ENCODE data around the gene CEBPG. TPM values are rescaled to one million over a fixed set of nuclear protein-coding genes. Genes with fewer than 3 reads are reported as not detected.

The CEBPG gene
- total RNA-seq, 1 donor from 2014 or later, result 32.0 TPM

DNA sequence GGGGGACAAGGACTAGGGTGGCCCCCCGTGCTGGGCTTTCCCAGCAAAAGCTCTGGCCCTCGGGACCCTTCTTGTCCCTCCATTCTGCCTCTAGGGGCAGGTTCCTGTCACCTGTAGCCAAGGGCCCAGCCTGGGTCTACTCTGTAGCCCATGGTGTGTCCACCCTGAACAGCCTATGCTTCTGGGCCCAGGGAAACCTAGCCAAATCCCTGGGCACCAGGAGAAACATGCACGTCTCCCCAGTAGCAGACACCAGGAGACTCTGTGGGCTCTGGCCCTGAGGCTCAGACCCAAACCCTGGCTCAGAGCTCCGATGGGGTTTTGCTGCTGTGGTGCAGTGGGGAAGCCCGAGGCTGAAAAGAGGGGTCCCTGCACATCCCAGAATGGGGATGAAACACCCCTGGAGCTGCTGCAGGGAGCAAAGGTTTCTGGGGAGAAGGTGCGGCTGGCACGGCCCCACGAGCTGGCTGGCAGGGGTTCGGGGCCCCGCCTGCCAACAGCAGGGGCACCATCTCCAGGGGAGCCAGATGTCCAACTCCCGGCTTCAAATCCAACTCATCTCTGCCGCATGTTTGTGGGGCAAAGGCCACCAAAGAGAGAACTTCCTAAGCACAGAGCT, 18.2 kb downstream of the CEBPG start:
- no peak for ATAC-seq (ENCODE audit: low read depth)
- intact Hi-C loops (cut with micrococcal nuclease), result no loop called here
- DNase-seq, result no peak
- H3K4me1 Mint-ChIP-seq, result no peaks in the 10 kb centered on the region
- no peak overlapping the region for H3K4me3 Mint-ChIP-seq
- ChIA-PET CTCF (no interaction called here), POLR2A (no interaction called here)
- no peak overlapping the region for H3K27ac Mint-ChIP-seq
- H3K9me3 Mint-ChIP-seq, result no peaks in the 10 kb centered on the region
- TF ChIP-seq, protein P1, sequence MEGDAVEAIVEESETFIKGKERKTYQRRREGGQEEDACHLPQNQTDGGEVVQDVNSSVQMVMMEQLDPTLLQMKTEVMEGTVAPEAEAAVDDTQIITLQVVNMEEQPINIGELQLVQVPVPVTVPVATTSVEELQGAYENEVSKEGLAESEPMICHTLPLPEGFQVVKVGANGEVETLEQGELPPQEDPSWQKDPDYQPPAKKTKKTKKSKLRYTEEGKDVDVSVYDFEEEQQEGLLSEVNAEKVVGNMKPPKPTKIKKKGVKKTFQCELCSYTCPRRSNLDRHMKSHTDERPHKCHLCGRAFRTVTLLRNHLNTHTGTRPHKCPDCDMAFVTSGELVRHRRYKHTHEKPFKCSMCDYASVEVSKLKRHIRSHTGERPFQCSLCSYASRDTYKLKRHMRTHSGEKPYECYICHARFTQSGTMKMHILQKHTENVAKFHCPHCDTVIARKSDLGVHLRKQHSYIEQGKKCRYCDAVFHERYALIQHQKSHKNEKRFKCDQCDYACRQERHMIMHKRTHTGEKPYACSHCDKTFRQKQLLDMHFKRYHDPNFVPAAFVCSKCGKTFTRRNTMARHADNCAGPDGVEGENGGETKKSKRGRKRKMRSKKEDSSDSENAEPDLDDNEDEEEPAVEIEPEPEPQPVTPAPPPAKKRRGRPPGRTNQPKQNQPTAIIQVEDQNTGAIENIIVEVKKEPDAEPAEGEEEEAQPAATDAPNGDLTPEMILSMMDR (IDR thresholded peaks at IDR 0.05), result no peak
- peaks cover 16% of the 10 kb centered on the region for H3K36me3 Mint-ChIP-seq (ENCODE audit: low read depth)
- H3K27me3 Mint-ChIP-seq, result no peaks in the 10 kb centered on the region

DNA sequence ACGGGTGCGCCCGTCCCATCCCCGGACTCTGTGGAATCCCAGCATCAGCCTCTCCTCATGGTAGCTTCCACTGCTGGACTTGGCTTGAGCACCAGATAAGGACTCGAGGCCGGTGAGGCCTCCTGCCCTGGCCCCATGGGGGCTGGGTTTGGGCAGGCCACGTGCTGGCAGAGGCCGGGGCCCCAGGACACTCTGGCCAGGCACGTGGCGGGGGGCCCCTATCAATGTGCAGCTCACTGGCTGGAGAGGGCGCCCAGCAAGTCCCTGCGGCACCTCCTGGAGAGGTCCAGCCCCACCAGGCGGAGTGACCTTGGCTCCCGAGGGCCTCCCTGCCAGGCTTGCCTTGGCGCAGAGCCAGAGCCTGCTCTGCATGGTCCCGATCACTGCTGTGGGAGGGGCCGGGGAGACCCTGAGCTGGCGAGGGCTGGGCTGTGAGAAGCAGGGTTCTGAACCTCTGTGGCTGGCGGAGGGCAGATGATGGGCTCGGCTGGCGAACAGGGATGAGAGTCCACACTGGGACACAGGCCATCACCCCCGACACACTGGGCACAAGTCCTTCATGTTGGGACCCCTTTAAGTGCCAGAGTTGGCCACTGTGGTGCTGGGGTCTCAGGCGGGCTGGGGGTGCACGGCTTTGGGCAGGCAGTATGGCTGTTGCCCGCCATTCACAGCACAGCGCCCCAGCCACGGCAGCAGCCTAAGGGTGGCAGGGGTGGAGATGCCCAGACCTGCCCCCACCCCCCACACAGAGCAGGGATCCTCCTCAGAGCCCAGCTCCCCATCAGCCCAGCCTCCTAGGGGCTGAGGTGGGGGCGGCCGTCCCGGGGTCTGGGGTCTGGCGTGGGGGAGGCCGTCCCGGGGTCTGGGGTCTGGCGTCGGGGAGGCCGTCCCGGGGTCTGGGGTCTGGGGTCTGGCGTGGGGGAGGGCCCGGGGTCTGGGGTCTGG, 19.1 kb downstream of the CEBPG start:
- H3K27me3 Mint-ChIP-seq, result no peaks in the 10 kb centered on the region
- H3K27ac Mint-ChIP-seq, result no peak overlapping the region
- TF ChIP-seq, protein P1 (IDR thresholded peaks at IDR 0.05), result no peak
- no peaks in the 10 kb centered on the region for H3K4me1 Mint-ChIP-seq
- DNase-seq (no peak), ATAC-seq (ENCODE audit: low read depth) (no peak)
- peaks cover 7% of the 10 kb centered on the region for H3K36me3 Mint-ChIP-seq (ENCODE audit: low read depth)
- intact Hi-C loops (cut with micrococcal nuclease), result no loop called here
- CTCF ChIA-PET, result no interaction called here
- no peak overlapping the region for H3K4me3 Mint-ChIP-seq
- POLR2A ChIA-PET, result no interaction called here
- no peaks in the 10 kb centered on the region for H3K9me3 Mint-ChIP-seq

DNA sequence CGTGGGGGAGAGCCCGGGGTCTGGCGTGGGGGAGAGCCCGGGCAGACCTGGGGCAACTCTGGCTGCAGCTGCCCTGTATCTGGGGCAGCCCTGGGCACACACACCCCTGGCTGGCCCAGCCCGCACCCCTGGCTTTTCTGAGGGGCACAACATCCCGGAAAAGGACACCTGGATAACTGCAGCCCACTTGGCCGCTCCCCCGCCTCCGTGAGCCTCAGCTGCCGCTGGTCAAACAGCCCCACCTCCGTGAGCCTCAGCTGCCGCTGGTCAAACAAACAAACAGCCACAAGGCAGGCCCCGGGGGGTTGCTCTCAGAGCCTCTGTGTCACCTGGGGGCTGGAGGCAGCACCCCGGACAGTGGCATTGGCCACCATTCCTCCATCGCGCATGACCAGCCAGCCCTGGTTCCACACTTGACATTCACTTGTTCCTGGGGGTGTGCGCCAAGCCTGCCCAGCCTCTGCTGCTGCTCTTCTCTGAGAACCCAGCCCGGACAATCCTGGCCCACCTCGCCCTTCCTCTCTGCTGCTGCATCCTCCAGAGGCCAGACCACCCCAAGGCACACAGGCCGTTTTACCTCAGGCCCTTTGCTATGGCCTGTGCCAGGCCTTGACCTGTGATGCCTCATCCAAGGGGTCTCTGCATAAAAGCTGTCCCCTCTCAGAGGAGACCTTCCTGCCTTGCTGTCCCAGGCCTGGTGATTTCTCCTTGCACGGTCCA, 19.9 kb downstream of the CEBPG start:
- Mint-ChIP-seq H3K36me3 (ENCODE audit: low read depth) (peaks cover 3% of the 10 kb centered on the region), H3K4me1 (no peaks in the 10 kb centered on the region), H3K9me3 (no peaks in the 10 kb centered on the region), H3K27ac (no peak overlapping the region), H3K4me3 (no peak overlapping the region), H3K27me3 (no peaks in the 10 kb centered on the region)
- CTCF ChIA-PET, result no interaction called here
- POLR2A ChIA-PET, result no interaction called here
- TF ChIP-seq, protein P1 (IDR thresholded peaks at IDR 0.05), result no peak
- ATAC-seq (ENCODE audit: low read depth) (no peak), DNase-seq (no peak)
- intact Hi-C loops (cut with micrococcal nuclease), result no loop called here

DNA sequence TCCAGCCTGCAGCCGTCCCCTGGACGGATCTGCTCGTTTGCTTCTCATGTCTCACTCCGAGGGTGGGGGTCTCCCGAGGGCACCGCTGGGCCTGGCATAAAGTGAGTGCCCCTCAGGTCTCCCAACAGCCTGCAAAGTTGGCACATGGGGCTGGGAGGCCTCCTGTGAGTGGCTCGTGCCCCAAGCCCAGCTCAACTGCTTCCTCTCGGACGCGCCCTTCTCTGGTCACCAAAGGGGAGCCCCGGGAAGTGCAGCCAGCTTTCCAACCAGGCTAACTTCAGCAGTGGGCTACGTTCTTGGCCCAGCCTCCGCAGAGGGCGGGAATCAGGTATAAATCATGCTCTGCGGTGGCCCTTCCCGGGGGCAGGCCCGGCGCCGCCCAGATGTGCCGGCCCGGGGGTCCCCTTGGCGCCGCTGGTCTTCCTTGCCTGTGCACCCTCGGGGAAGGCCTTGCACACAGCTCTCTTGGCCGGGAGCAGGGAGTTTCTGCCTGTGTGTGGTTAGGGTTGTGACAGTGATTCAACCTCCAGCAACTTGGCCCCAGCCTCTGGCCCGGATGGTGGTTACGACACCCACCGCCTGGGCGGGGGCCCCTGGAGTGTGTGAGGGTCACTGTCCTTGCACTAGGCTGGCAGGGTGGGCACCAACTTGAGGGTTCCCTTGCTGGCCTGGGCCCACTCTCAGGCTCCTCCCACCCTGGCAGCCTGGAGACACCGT, 20.7 kb downstream of the CEBPG start:
- ChIA-PET POLR2A (no interaction called here), CTCF (interaction anchor here (1.7 kb wide), 1 partner anchor 13 kb away, joined by 5 read pairs; no protein-coding TSS in a partner anchor)
- Mint-ChIP-seq H3K36me3 (ENCODE audit: low read depth) (peaks cover 3% of the 10 kb centered on the region), H3K9me3 (no peaks in the 10 kb centered on the region), H3K27me3 (no peaks in the 10 kb centered on the region), H3K4me1 (no peaks in the 10 kb centered on the region), H3K27ac (no peak overlapping the region), H3K4me3 (no peak overlapping the region)
- ATAC-seq (ENCODE audit: low read depth) (no peak), DNase-seq (no peak)
- intact Hi-C loops (cut with micrococcal nuclease), result no loop called here
- TF ChIP-seq, protein P1 (IDR thresholded peaks at IDR 0.05), result no peak

All from activated B cell treated with CpG ODN at 0.5 μM for 24 hours (primary cell).